ENCODE measurements around the gene SLTM. TPM values are rescaled to one million over a fixed set of nuclear protein-coding genes. Genes with fewer than 3 reads are reported as not detected.
A peak's percentile ranks its signal among the peaks of the same experiment; 100 is the strongest.
"Not testable (repeated sequence)": the region's sequence is repeated elsewhere in the genome, so short reads cannot be mapped to it uniquely, and the experiment has no call there.

The SLTM gene
- total RNA-seq, 1 donor: 77.8 TPM

DNA sequence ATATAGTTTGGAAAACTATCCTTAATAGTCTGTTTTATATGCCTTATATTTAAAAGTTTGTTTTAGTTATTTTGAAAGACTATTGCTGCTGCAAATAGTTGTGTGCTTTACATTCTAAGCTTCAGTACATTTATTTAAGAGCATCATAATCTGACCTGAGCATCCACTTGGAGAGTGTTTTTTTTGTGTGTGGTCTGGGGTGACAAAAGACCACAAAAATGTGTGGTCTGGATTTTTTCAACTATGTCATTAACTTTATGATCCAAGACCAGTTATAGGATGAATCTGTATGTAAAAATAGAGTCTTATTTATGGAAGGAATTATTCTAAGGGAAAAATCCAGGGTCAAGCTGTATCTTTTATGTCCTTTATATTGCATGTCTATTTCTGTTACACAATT lies 77.4 kb downstream of the SLTM start:
- peaks cover 3% of the 10 kb centered on the region for H3K36me3 ChIP-seq (ENCODE audit: insufficient read depth, low read length)
- H4K20me1 ChIP-seq (ENCODE audit: insufficient read depth, low read length): no peaks in the 10 kb centered on the region
- H3K4me2 ChIP-seq (ENCODE audit: insufficient read depth, low read length): no peak overlapping the region
- no peak for DNase-seq (ENCODE audit: insufficient read length, low spot score, missing footprints)
- peaks cover 17% of the 10 kb centered on the region for H3K4me1 ChIP-seq (ENCODE audit: insufficient read depth, low read length)
- H2AFZ ChIP-seq (ENCODE audit: low read length): no peak overlapping the region
- no peaks in the 10 kb centered on the region for H3K9me3 ChIP-seq (ENCODE audit: low read depth, low read length)
- H3K27ac ChIP-seq (ENCODE audit: low read depth, low read length): peak overlapping the region; percentile 37
- no peaks in the 10 kb centered on the region for H3K79me2 ChIP-seq (ENCODE audit: insufficient read depth, low read length)
- no peaks in the 10 kb centered on the region for H3K27me3 ChIP-seq (ENCODE audit: insufficient read depth, low read length)
- no peak overlapping the region for H3K4me3 ChIP-seq (ENCODE audit: insufficient read depth, low read length)
- TF ChIP-seq, protein P1, sequence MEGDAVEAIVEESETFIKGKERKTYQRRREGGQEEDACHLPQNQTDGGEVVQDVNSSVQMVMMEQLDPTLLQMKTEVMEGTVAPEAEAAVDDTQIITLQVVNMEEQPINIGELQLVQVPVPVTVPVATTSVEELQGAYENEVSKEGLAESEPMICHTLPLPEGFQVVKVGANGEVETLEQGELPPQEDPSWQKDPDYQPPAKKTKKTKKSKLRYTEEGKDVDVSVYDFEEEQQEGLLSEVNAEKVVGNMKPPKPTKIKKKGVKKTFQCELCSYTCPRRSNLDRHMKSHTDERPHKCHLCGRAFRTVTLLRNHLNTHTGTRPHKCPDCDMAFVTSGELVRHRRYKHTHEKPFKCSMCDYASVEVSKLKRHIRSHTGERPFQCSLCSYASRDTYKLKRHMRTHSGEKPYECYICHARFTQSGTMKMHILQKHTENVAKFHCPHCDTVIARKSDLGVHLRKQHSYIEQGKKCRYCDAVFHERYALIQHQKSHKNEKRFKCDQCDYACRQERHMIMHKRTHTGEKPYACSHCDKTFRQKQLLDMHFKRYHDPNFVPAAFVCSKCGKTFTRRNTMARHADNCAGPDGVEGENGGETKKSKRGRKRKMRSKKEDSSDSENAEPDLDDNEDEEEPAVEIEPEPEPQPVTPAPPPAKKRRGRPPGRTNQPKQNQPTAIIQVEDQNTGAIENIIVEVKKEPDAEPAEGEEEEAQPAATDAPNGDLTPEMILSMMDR (IDR thresholded peaks at IDR 0.05; ENCODE audit: extremely low read depth, low read depth, low read length): no peak

DNA sequence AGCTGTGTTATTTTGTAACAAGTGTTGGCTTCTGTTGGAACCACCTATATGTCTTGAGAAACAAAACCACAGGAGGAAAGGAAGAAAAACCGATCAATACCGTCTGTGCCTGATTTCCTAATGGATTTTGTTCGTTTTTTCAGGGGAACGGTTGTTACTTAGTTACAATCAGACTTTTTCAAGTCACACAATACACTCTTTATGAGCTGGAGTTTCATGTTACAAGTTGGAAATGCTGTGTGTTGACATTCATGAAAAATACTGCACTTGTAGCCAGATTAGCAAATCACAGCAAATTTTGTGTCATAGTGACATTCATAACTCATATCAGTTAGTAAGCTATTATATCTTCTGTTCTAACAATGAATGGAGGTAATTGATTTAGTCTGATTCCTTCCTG lies 78.9 kb downstream of the SLTM start:
- Histone ChIP-seq H3K79me2 (ENCODE audit: insufficient read depth, low read length) (no peaks in the 10 kb centered on the region), H3K4me1 (ENCODE audit: insufficient read depth, low read length) (peaks cover 17% of the 10 kb centered on the region), H3K27ac (ENCODE audit: low read depth, low read length) (no peak overlapping the region), H4K20me1 (ENCODE audit: insufficient read depth, low read length) (no peaks in the 10 kb centered on the region), H3K27me3 (ENCODE audit: insufficient read depth, low read length) (no peaks in the 10 kb centered on the region), H3K4me3 (ENCODE audit: insufficient read depth, low read length) (no peak overlapping the region), H3K36me3 (ENCODE audit: insufficient read depth, low read length) (peaks cover 3% of the 10 kb centered on the region), H3K9me3 (ENCODE audit: low read depth, low read length) (no peaks in the 10 kb centered on the region), H3K4me2 (ENCODE audit: insufficient read depth, low read length) (no peak overlapping the region), H2AFZ (ENCODE audit: low read length) (no peak overlapping the region)
- TF ChIP-seq, protein P1 (IDR thresholded peaks at IDR 0.05; ENCODE audit: extremely low read depth, low read depth, low read length): no peak
- no peak for DNase-seq (ENCODE audit: insufficient read length, low spot score, missing footprints)

DNA sequence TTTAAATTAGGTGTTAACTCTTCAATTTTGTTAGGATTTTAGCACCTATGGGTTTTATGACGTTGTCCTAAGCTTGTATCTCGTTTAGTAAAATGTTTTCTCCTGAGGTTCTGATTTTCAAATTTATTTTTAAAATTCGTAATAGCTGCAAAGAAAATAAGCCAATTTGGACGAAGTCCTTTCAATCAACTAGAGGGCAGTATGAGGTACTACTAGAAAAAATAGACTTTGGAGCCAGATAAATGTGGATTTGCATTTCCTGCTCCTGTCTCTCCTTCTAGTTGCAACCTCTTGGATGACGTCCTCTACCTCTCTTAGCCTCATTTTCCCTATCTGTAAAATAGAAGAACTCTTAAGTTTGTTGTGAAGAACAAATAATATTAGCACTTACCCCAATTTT lies 81.1 kb downstream of the SLTM start:
- H4K20me1 ChIP-seq (ENCODE audit: insufficient read depth, low read length): no peaks in the 10 kb centered on the region
- TF ChIP-seq, protein P1 (IDR thresholded peaks at IDR 0.05; ENCODE audit: extremely low read depth, low read depth, low read length): peak; percentile 36
- H3K27ac ChIP-seq (ENCODE audit: low read depth, low read length): no peak overlapping the region
- H3K4me1 ChIP-seq (ENCODE audit: insufficient read depth, low read length): peaks cover 17% of the 10 kb centered on the region
- no peaks in the 10 kb centered on the region for H3K27me3 ChIP-seq (ENCODE audit: insufficient read depth, low read length)
- H3K4me3 ChIP-seq (ENCODE audit: insufficient read depth, low read length): no peak overlapping the region
- no peak overlapping the region for H3K4me2 ChIP-seq (ENCODE audit: insufficient read depth, low read length)
- no peaks in the 10 kb centered on the region for H3K9me3 ChIP-seq (ENCODE audit: low read depth, low read length)
- no peak overlapping the region for H2AFZ ChIP-seq (ENCODE audit: low read length)
- DNase-seq (ENCODE audit: insufficient read length, low spot score, missing footprints): no peak
- no peaks in the 10 kb centered on the region for H3K79me2 ChIP-seq (ENCODE audit: insufficient read depth, low read length)
- peaks cover 3% of the 10 kb centered on the region for H3K36me3 ChIP-seq (ENCODE audit: insufficient read depth, low read length)

DNA sequence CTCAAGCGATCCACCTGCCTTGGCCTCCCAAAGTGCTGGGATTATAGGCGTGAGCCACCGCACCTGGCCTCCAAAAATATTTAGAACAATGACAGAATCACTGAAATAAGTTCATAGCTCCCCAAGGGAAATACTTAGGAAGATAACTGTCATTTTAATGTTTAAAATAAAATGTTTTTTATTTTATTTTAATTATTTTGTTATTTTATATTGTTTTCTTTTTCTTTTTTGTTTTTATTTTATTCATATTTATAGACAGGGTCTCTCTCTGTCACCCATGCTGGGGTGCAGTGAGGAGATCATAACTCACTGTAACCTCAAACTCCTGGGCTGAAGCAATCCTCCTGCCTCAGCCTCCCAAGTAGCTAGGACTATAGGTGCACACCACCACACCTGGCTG lies 82.3 kb downstream of the SLTM start:
- H2AFZ ChIP-seq (ENCODE audit: low read length); H3K4me3 ChIP-seq (ENCODE audit: insufficient read depth, low read length): not testable (repeated sequence)
- peaks cover 12% of the 10 kb centered on the region for H3K4me1 ChIP-seq (ENCODE audit: insufficient read depth, low read length)

More for the DNA sequence above, 82.3 kb downstream of the SLTM start:
- not testable (repeated sequence) for H3K27ac ChIP-seq (ENCODE audit: low read depth, low read length); H3K36me3 ChIP-seq (ENCODE audit: insufficient read depth, low read length); H3K4me2 ChIP-seq (ENCODE audit: insufficient read depth, low read length); H4K20me1 ChIP-seq (ENCODE audit: insufficient read depth, low read length); H3K9me3 ChIP-seq (ENCODE audit: low read depth, low read length); H3K27me3 ChIP-seq (ENCODE audit: insufficient read depth, low read length); DNase-seq (ENCODE audit: insufficient read length, low spot score, missing footprints); H3K79me2 ChIP-seq (ENCODE audit: insufficient read depth, low read length)
